Motor neuron (in vitro differentiated cells): Measurements from ENCODE around the gene MTM1. TPM values are rescaled to one million over a fixed set of nuclear protein-coding genes. Genes with fewer than 3 reads are reported as not detected.
A peak's percentile ranks its signal among the peaks of the same experiment; 100 is the strongest.

ENCODE experiments used
- ATAC-seq, 8 experiments: fragments of 200-7000 bp; cut with Tn5 transposase; replicated peaks in 6 of 8; 2 replicates each; pipeline ENCODE4 v1.8.0; 2021; ENCODE audit warnings: mild to moderate bottlenecking in 8 of 8, moderate library complexity in 8 of 8
- H3K27ac ChIP-seq, 2 donors: fragments of 250-450 bp; sonication (Bioruptor Pico); 2 replicates each; pipeline ENCODE4 v1.9.0; 2021; ENCODE audit warnings: antibody characterized with exemption in 2 of 2, mild to moderate bottlenecking in 2 of 2, moderate library complexity in 1 of 2
- H3K4me1 ChIP-seq, 2 donors: fragments of 250-450 bp; sonication (Bioruptor Pico); replicated peaks in 1 of 2; 2 replicates each; pipeline ENCODE4 v1.6.1; 2021; ENCODE audit warnings: antibody characterized with exemption in 2 of 2, mild to moderate bottlenecking in 2 of 2, moderate library complexity in 1 of 2
- H3K4me3 ChIP-seq, 5 donors: fragments of 250-450 bp; sonication (Bioruptor Pico); 2 replicates each; pipeline ENCODE4 v1.9.0; 2021; ENCODE audit warnings: antibody characterized with exemption in 5 of 5, mild to moderate bottlenecking in 5 of 5, moderate library complexity in 4 of 5
- WGBS, 10 experiments: fragments of 450-650 bp; shearing (Covaris generic); methylation state at CpG; one replicate each; pipeline ENCODE4 v1.0.0; 2022; 5-methylcytosine and 5-hydroxymethylcytosine counted together
- in situ Hi-C, 9 experiments: fragments of 400-800 bp; cut with MboI; loops; one replicate each; pipeline ENCODE4 v1.15.0; 2021; ENCODE audit warnings: low sequenced_read_pairs in 9 of 9, low pct_unique_long_range_greater_than_20kb in 2 of 9; ENCODE audit not compliant: unreplicated experiment in 9 of 9
- total RNA-seq, 8 experiments: library from RNA; unstranded; fragments of 300-600 nt; gene quantifications; 2 replicates each; pipeline versions ENCODE4 v1.2.3 to v1.2.4, GENCODE V29; 2022

MTM1 gene
- total RNA-seq, 8 experiments from 2014 or later = 4.8 to 13.4 (median 7.0) TPM

- ATAC-seq = peak; percentile 52 to 82 (median 72)
- in situ Hi-C loops = loop anchor here in 4 of 9 experiments (25.0 kb wide), 1 partner anchor 732 kb away; no protein-coding TSS in a partner anchor
- H3K4me1 ChIP-seq = peaks cover 6 to 16% of the 10 kb centered on the region in 2 donors
- peak overlapping the region; percentile 50 to 97 (median 93) for H3K4me3 ChIP-seq
- H3K27ac ChIP-seq = peak overlapping the region; percentile 96 to 97
- WGBS, 10 experiments = 0 to 74% (median 27%) methylated on average over 3 to 9 of the region's 42 CpGs; no CpG with 5 or more reads in 7 of the 10 experiments
Observed at GRCh38 chrX:150693725-150694574, 125.5 kb downstream of the MTM1 start.

GRCh38 chrX:150694738-150695410, 126.5 kb downstream of the MTM1 start:
- WGBS, 10 experiments = 38 to 100% (median 73%) methylated on average over 1 to 6 of the region's 8 CpGs; no CpG with 5 or more reads in 5 of the 10 experiments
- peaks cover 6 to 16% of the 10 kb centered on the region in 2 donors for H3K4me1 ChIP-seq
- no peak overlapping the region for H3K4me3 ChIP-seq
- H3K27ac ChIP-seq = no peak overlapping the region
- ATAC-seq = peak in 5 of 8 experiments; percentile 42 to 62 (median 53)
- in situ Hi-C loops = loop anchor here in 4 of 9 experiments (25.0 kb wide), 1 partner anchor 733 kb away; no protein-coding TSS in a partner anchor

GRCh38 chrX:150696331-150696730, 127.9 kb downstream of the MTM1 start:
- no peak for ATAC-seq
- Histone ChIP-seq H3K4me1 (peaks cover 6 to 16% of the 10 kb centered on the region in 2 donors), H3K27ac (no peak overlapping the region), H3K4me3 (no peak overlapping the region)
- in situ Hi-C loops = loop anchor here in 4 of 9 experiments (25.0 kb wide), 1 partner anchor 734 kb away; no protein-coding TSS in a partner anchor
- WGBS, 10 experiments = 33 to 100% methylated on average over 1 of the region's 1 CpG; no CpG with 5 or more reads in 8 of the 10 experiments

DNA sequence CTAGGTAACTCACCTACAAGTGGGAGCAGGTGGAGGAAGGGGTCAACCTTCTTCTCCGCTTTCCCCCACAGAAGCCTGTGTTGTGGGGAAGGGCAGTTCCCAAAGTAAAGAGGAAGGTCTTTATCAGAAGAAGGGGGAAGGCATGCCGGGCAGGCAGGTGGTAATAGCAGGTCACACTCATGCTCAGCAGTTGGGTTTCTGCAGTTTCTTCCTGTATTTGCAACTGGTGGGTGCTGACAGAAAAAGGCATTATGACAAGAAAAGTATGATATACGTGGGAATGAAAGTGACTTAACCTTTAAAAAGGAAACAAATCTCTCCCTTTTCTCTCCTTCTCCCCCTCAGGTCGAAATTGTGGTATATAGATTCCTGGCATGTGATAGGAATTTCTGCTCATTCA, 128.4 kb downstream of the MTM1 start:
- WGBS, 10 experiments = 24 to 80% (median 46%) methylated on average over 1 to 3 of the region's 4 CpGs; no CpG with 5 or more reads in 6 of the 10 experiments
- H3K27ac ChIP-seq = no peak overlapping the region
- H3K4me3 ChIP-seq = no peak overlapping the region
- ATAC-seq = no peak
- in situ Hi-C loops = loop anchor here in 4 of 9 experiments (25.0 kb wide), 1 partner anchor 735 kb away; no protein-coding TSS in a partner anchor
- H3K4me1 ChIP-seq = peaks cover 6 to 16% of the 10 kb centered on the region in 2 donors

GRCh38 chrX:150697641-150698040, 129.2 kb downstream of the MTM1 start:
- no peak for ATAC-seq
- no peak overlapping the region for H3K27ac ChIP-seq
- in situ Hi-C loops = loop anchor here in 4 of 9 experiments (25.0 kb wide), 1 partner anchor 735 kb away; no protein-coding TSS in a partner anchor
- WGBS, 10 experiments = 42 to 100% (median 92%) methylated on average over 1 to 6 of the region's 7 CpGs; no CpG with 5 or more reads in 4 of the 10 experiments
- peaks cover 6 to 11% of the 10 kb centered on the region in 2 donors for H3K4me1 ChIP-seq
- no peak overlapping the region for H3K4me3 ChIP-seq

- H3K4me1 ChIP-seq = peaks cover 6 to 10% of the 10 kb centered on the region in 2 donors
- no peak overlapping the region for H3K4me3 ChIP-seq
- in situ Hi-C loops = loop anchor here in 4 of 9 experiments (25.0 kb wide), 1 partner anchor 737 kb away; no protein-coding TSS in a partner anchor
- ATAC-seq = no peak
- WGBS, 10 experiments = 0 to 100% (median 33%) methylated on average over 1 to 2 of the region's 2 CpGs; no CpG with 5 or more reads in 5 of the 10 experiments
- no peak overlapping the region for H3K27ac ChIP-seq
Observed at GRCh38 chrX:150698981-150699380, 130.6 kb downstream of the MTM1 start.

GRCh38 chrX:150700107-150700506, 131.7 kb downstream of the MTM1 start:
- in situ Hi-C loops = no loop called here
- no peak for ATAC-seq
- Histone ChIP-seq H3K4me1 (no peaks in the 10 kb centered on the region), H3K27ac (no peak overlapping the region), H3K4me3 (no peak overlapping the region)

- in situ Hi-C loops = no loop called here
Observed at GRCh38 chrX:150701377-150701776, 133.0 kb downstream of the MTM1 start.

DNA sequence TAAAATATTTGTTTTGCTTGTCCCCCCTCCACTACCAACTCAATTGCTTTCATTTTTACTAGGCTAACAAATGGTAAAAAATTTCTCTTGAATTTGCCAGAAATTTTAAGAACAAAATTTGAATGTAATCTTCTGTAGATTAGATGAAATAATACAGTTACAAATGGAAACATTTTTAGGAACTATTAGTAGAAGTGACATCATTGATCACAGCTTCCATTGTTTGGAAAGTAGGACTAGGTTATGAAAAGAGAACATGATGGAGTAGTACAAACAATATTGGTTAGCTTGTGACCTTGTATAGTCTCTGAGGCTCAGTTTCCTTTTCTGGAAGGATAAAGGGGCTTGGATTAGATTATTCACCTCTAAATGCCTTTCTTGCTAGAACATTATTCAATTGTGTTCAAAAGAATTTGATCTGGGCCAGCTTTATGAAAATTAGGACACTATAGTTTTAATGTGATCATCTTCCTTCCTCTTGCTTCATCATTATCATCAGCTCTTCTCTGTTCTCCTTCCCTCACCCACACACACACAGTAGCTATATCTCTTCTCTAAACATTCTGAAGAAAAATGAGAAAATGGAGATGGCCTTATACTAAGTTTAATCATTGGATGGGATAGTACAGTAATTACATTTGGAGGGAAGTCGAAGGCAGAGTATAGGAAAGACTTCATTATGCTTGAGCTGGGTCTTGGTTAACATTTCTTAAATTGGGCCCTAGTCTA, 134.7 kb downstream of the MTM1 start:
- 40 to 100% (median 60%) methylated on average over 1 of the region's 1 CpG; no CpG with 5 or more reads in 7 of the 10 experiments for WGBS, 10 experiments

More at GRCh38 chrX:150701377-150701776, 133.0 kb downstream of the MTM1 start:
- Histone ChIP-seq H3K27ac (no peak overlapping the region), H3K4me1 (no peaks in the 10 kb centered on the region), H3K4me3 (no peak overlapping the region)
- 60% methylated on average over 1 of the region's 1 CpG; no CpG with 5 or more reads in 9 of the 10 experiments for WGBS, 10 experiments
- ATAC-seq = no peak

DNA sequence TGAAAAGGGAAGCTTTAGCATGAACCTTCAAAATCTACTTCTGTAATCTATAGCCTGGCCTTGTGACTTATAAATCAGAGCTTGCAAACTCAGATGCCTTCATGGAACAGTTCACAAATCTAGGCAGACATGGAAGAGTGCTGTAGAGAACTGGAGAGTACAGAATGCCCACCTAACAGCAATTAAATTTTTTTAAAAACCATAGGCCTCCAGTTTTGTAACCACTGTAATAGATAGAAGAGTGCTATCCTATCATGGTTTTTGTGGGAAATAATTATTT, 135.2 kb downstream of the MTM1 start:
- in situ Hi-C loops = no loop called here
- H3K27ac ChIP-seq = no peak overlapping the region
- no peaks in the 10 kb centered on the region for H3K4me1 ChIP-seq
- H3K4me3 ChIP-seq = no peak overlapping the region
- no peak for ATAC-seq

More for the DNA sequence above, 134.7 kb downstream of the MTM1 start:
- in situ Hi-C loops = no loop called here
- Histone ChIP-seq H3K27ac (no peak overlapping the region), H3K4me1 (no peaks in the 10 kb centered on the region), H3K4me3 (no peak overlapping the region)
- no peak for ATAC-seq

- no peaks in the 10 kb centered on the region for H3K4me1 ChIP-seq
- in situ Hi-C loops = no loop called here
- H3K27ac ChIP-seq = no peak overlapping the region
- no peak for ATAC-seq
- 63 to 100% (median 68%) methylated on average over 1 to 2 of the region's 3 CpGs; no CpG with 5 or more reads in 6 of the 10 experiments for WGBS, 10 experiments
- no peak overlapping the region for H3K4me3 ChIP-seq
Observed at GRCh38 chrX:150704030-150704613, 135.7 kb downstream of the MTM1 start.

DNA sequence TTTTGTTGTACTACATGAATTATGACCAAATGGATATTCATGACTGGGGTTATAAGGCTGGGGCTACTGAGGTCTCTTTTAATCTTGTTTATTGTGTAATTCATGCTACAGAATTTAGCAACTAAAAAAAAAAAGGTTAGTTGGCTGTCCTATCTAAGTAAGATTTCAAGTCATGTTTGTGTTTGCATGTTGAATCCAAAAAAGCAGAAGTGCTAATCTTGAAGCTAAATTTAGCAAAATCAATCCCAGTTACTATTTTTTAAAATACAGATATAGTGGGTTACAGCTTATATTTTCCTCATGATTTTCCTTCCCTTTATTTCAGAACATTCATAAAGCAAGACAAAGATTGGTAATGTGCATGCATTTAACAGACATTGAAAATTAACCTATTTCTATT, 144.2 kb downstream of the MTM1 start:
- in situ Hi-C loops = no loop called here
- ATAC-seq = no peak
- Histone ChIP-seq H3K27ac (no peak overlapping the region), H3K4me3 (no peak overlapping the region), H3K4me1 (no peaks in the 10 kb centered on the region)
